Trophoblast cell (in vitro differentiated cells and primary cell): ENCODE results near the gene METTL26.

Experiments used
- DNase-seq, 2 donors: peaks; one replicate each; pipeline ENCODE4 v3.0.0-alpha.2; 2016
- H2AFZ ChIP-seq: 2 replicates; pipeline ENCODE4 v1.6.1; 2013; ENCODE audit warnings: low read length, moderate library complexity, mild to moderate bottlenecking; ENCODE audit not compliant: insufficient read depth, poor library complexity
- H2AK5ac ChIP-seq: 2 replicates; pipeline ENCODE4 v1.6.1; 2013; ENCODE audit warnings: mild to moderate bottlenecking, low read length
- H2BK120ac ChIP-seq: 2 replicates; pipeline ENCODE4 v1.6.1; 2013; ENCODE audit warnings: low read length, mild to moderate bottlenecking, moderate library complexity; ENCODE audit not compliant: insufficient read depth, poor library complexity
- H2BK12ac ChIP-seq: 2 replicates; pipeline ENCODE4 v1.6.1; 2013; ENCODE audit warnings: mild to moderate bottlenecking, low read length, moderate library complexity
- H2BK5ac ChIP-seq: 2 replicates; pipeline ENCODE4 v1.6.1; 2013; ENCODE audit warnings: low read length, low read depth, moderate library complexity, mild to moderate bottlenecking; ENCODE audit not compliant: poor library complexity
- H3K14ac ChIP-seq: 2 replicates; pipeline ENCODE4 v1.6.1; 2013; ENCODE audit warnings: mild to moderate bottlenecking, low read length
- H3K18ac ChIP-seq: 2 replicates; pipeline ENCODE4 v1.6.1; 2013; ENCODE audit warnings: mild to moderate bottlenecking, low read length
- H3K23ac ChIP-seq: 2 replicates; pipeline ENCODE4 v1.6.1; 2013; ENCODE audit warnings: low read length
- H3K27ac ChIP-seq: 2 replicates; pipeline ENCODE4 v1.5.1; 2013; ENCODE audit warnings: low read depth, mild to moderate bottlenecking, inconsistent platforms, low read length, moderate library complexity
- H3K27me3 ChIP-seq: 2 replicates; pipeline ENCODE4 v1.6.1; 2013; ENCODE audit warnings: inconsistent platforms, mild to moderate bottlenecking, low read length, moderate library complexity; ENCODE audit not compliant: insufficient read depth
- H3K36me3 ChIP-seq, 2 experiments: 1 replicate in 1 of 2; 2 replicates in 1 of 2; pipeline ENCODE4 v1.6.1; 2013; ENCODE audit warnings: low read length in 2 of 2, mild to moderate bottlenecking in 2 of 2, moderate library complexity in 1 of 2; ENCODE audit not compliant: insufficient read depth in 2 of 2, control insufficient read depth in 1 of 2
- H3K4ac ChIP-seq: 2 replicates; pipeline ENCODE4 v1.6.1; 2013; ENCODE audit warnings: low read depth, mild to moderate bottlenecking, low read length, moderate library complexity
- H3K4me1 ChIP-seq, 2 experiments: 1 replicate in 1 of 2; 2 replicates in 1 of 2; pipeline ENCODE4 v1.6.1; 2013; ENCODE audit warnings: low read length in 2 of 2, mild to moderate bottlenecking in 2 of 2, moderate library complexity in 1 of 2; ENCODE audit not compliant: insufficient read depth in 2 of 2, control insufficient read depth in 1 of 2
- H3K4me2 ChIP-seq: 2 replicates; pipeline ENCODE4 v1.6.1; 2013; ENCODE audit warnings: inconsistent platforms, mild to moderate bottlenecking, low read length, moderate library complexity
- H3K4me3 ChIP-seq: 2 replicates; pipeline ENCODE4 v1.5.1; 2013; ENCODE audit warnings: mild to moderate bottlenecking, low read depth, low read length, inconsistent platforms
- H3K79me1 ChIP-seq: one replicate; pipeline ENCODE4 v1.6.1; 2013; ENCODE audit warnings: low read length
- H3K79me2 ChIP-seq: 2 replicates; pipeline ENCODE4 v1.6.1; 2013; ENCODE audit warnings: low read length, mild to moderate bottlenecking; ENCODE audit not compliant: control insufficient read depth, insufficient read depth, poor library complexity
- H3K9ac ChIP-seq: 2 replicates; pipeline ENCODE4 v1.6.1; 2013; ENCODE audit warnings: mild to moderate bottlenecking, low read length
- H3K9me3 ChIP-seq: 2 replicates; pipeline ENCODE4 v1.6.1; 2013; ENCODE audit warnings: low read depth, mild to moderate bottlenecking, control low read depth, inconsistent platforms, low read length; ENCODE audit not compliant: insufficient read depth
- H4K12ac ChIP-seq: 2 replicates; pipeline ENCODE4 v1.6.1; 2013; ENCODE audit warnings: low read depth, mild to moderate bottlenecking, low read length, moderate library complexity
- H4K8ac ChIP-seq: 2 replicates; pipeline ENCODE4 v1.6.1; 2013; ENCODE audit warnings: low read depth, mild to moderate bottlenecking, low read length, moderate library complexity
- H4K91ac ChIP-seq: one replicate; pipeline ENCODE4 v1.6.1; 2013; ENCODE audit warnings: low read depth, mild to moderate bottlenecking, low read length, moderate library complexity
- WGBS: extraction: QIAGEN DNeasy Blood & Tissue Kit; methylation state at CpG from one replicate; pipeline ENCODE4 v1.1.7; 2013; ENCODE audit warnings: missing lambda C conversion rate; ENCODE audit not compliant: insufficient read length, insufficient coverage; ENCODE audit errors: extremely low coverage; 5-methylcytosine and 5-hydroxymethylcytosine counted together

Gene METTL26

GRCh38 chr16:680967-681745 lies 45.1 kb upstream of the METTL26 start:
- H3K27ac ChIP-seq = peak overlapping the region; percentile 81
- H3K4me2 ChIP-seq = peak overlapping the region; percentile 85
- H2AK5ac ChIP-seq = peak overlapping the region; percentile 6
- H3K9ac ChIP-seq = peak overlapping the region; percentile 90
- H2BK12ac ChIP-seq = no peak overlapping the region
- H3K14ac ChIP-seq = peak overlapping the region; percentile 22
- H3K4ac ChIP-seq = peak overlapping the region; percentile 91
- peak overlapping the region; percentile 44 for H3K18ac ChIP-seq
- H3K23ac ChIP-seq = no peak overlapping the region
- peak overlapping the region; percentile 12 for H2BK120ac ChIP-seq
- peak overlapping the region; percentile 97 for H4K91ac ChIP-seq
- no peaks in the 10 kb centered on the region for H3K27me3 ChIP-seq
- peaks cover 5% of the 10 kb centered on the region for H3K9me3 ChIP-seq
- H4K12ac ChIP-seq = peak overlapping the region; percentile 28
- peak overlapping the region; percentile 80 for H2BK5ac ChIP-seq
- H2AFZ ChIP-seq = no peak overlapping the region
- H3K79me2 ChIP-seq = peaks cover 21% of the 10 kb centered on the region
- H3K36me3 ChIP-seq = peaks cover 37 to 41% of the 10 kb centered on the region in 2 experiments
- H3K4me1 ChIP-seq = peaks cover 27 to 32% of the 10 kb centered on the region in 2 experiments
- WGBS = no CpG with 5 or more reads among the region's 44 CpGs
- H3K4me3 ChIP-seq = peak overlapping the region; percentile 96
- DNase-seq = peak; percentile 43 to 68
- peaks cover 14% of the 10 kb centered on the region for H3K79me1 ChIP-seq
- peak overlapping the region; percentile 44 for H4K8ac ChIP-seq

GRCh38 chr16:680625-680945 lies 44.5 kb upstream of the METTL26 start:
- Histone ChIP-seq H3K9ac (peak overlapping the region; percentile 90), H3K4me2 (peak overlapping the region; percentile 85), H3K4me1 (peaks cover 27 to 32% of the 10 kb centered on the region in 2 experiments), H2BK12ac (no peak overlapping the region), H3K14ac (peak overlapping the region; percentile 90), H4K91ac (peak overlapping the region; percentile 97), H3K23ac (no peak overlapping the region), H3K36me3 (peaks cover 33 to 38% of the 10 kb centered on the region in 2 experiments), H2AK5ac (peak overlapping the region; percentile 55), H3K9me3 (peaks cover 6% of the 10 kb centered on the region), H3K18ac (peak overlapping the region; percentile 67), H3K27me3 (no peaks in the 10 kb centered on the region), H3K4ac (peak overlapping the region; percentile 91), H3K4me3 (peak overlapping the region; percentile 96), H4K12ac (peak overlapping the region; percentile 86), H3K27ac (peak overlapping the region; percentile 81), H2BK5ac (peak overlapping the region; percentile 80), H3K79me1 (peaks cover 14% of the 10 kb centered on the region), H4K8ac (peak overlapping the region; percentile 82), H2BK120ac (peak overlapping the region; percentile 39), H3K79me2 (peaks cover 21% of the 10 kb centered on the region), H2AFZ (peak overlapping the region; percentile 38)
- no CpG with 5 or more reads among the region's 38 CpGs for whole genome bisulfite sequencing
- DNase-seq = no peak

- peak; percentile 74 to 86 for DNase-seq
Measured at GRCh38 chr16:679814-680624, 43.9 kb upstream of the METTL26 start, which contains the start of gene STUB1. STUB1 (plus strand) TSS chr16:680410; CDS start chr16:680526, 116 bp downstream.

More at GRCh38 chr16:679814-680624, 43.9 kb upstream of the METTL26 start, which contains the start of gene STUB1:
- Histone ChIP-seq H3K14ac (peak within 1 kb of the TSS; percentile 90), H2BK120ac (peak within 1 kb of the TSS; percentile 80), H3K4me1 (peaks cover 31 to 35% of the 10 kb centered on the region in 2 experiments), H3K27ac (peak within 1 kb of the TSS; percentile 81), H3K79me2 (peaks cover 21% of the 10 kb centered on the region), H3K18ac (peak within 1 kb of the TSS; percentile 86), H4K8ac (peak within 1 kb of the TSS; percentile 99), H3K23ac (no peak within 1 kb of the TSS), H4K12ac (peak within 1 kb of the TSS; percentile 86), H3K9me3 (peaks cover 4% of the 10 kb centered on the region), H2AFZ (peak within 1 kb of the TSS; percentile 73), H3K4me3 (peak within 1 kb of the TSS; percentile 96), H3K4ac (peak within 1 kb of the TSS; percentile 91), H4K91ac (peak within 1 kb of the TSS; percentile 97), H2AK5ac (peak within 1 kb of the TSS; percentile 55), H2BK5ac (peak within 1 kb of the TSS; percentile 80), H3K9ac (peak within 1 kb of the TSS; percentile 90), H3K79me1 (peaks cover 14% of the 10 kb centered on the region), H2BK12ac (peak within 1 kb of the TSS; percentile 37), H3K36me3 (peaks cover 27 to 32% of the 10 kb centered on the region in 2 experiments), H3K4me2 (peak within 1 kb of the TSS; percentile 85), H3K27me3 (peaks cover 3% of the 10 kb centered on the region)
- no CpG with 5 or more reads among the region's 91 CpGs for WGBS
